GM21786 (cell line): Measurements from ENCODE around the gene ACTN1.

Experiments
- ATAC-seq: cut with Tn5 transposase; IDR thresholded peaks from one replicate; pipeline ENCODE4 v1.9.1; 2021; ENCODE audit not compliant: unreplicated experiment

ACTN1 gene

GRCh38 chr14:68840454-68840853 is 138.6 kb downstream of the ACTN1 start:
- ATAC-seq: no peak

- ATAC-seq: no peak
Observed at GRCh38 chr14:68836082-68836481, 143.0 kb downstream of the ACTN1 start.

- ATAC-seq: no peak
Observed at GRCh38 chr14:68834816-68835215, 144.3 kb downstream of the ACTN1 start.

DNA sequence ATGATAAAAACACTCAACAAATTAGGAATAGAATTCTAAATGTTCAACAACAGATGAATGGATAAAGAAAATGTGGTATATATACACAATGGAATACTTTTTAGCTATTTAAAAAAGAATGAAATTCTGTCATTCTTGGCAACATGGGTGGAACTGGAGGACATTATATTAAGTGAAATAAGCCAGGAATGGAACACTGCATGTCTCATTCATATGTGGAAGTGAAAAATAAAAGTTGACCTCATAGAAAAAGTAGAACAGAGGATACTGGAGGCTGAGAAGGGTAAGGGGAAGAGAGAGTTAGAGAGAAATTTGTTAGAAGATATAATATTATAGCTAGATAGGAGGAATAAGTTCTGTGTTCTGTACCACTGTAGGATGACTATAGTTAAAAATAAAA is 150.4 kb downstream of the ACTN1 start:
- no peak for ATAC-seq

GRCh38 chr14:68825729-68826128 is 153.4 kb downstream of the ACTN1 start:
- no peak for ATAC-seq

DNA sequence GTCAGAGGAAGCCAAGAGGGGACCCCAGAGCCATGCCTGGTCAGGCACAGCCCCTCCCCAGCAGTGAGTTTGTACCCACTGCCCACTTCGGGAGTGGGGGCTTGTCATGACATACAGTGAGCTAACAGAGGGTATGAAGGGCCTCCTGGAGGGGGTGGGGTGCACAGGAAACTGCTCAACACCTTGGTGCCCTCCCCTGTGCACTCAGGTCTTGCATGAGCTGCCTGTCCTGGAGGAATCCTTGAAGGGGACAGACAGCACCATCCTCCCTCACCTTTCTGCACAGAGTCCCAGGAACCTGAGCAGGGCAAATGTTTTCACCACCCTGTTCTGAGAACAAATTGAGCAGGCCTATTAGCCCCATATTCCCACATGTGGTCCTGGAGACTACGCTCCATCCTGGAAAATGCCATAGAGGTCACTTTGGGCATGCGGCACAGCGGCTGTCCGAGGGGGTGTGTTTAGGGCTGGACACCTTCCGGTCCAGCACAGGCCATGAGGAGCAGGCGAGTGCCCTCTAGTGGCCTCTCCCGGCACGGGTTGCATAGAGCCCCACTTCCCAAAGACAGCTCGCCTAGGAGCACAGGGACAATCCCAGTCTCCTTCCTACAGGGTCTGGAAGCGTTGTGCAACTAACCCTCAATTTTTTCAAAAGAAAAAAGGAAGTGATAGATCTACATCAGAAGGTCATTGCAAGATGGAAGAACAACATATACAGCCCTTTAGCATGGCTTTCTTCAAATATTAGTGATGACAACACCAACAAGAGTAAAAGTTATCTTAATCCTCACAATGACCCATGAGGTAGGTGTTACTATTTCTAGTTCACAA is 154.4 kb downstream of the ACTN1 start:
- ATAC-seq: no peak

DNA sequence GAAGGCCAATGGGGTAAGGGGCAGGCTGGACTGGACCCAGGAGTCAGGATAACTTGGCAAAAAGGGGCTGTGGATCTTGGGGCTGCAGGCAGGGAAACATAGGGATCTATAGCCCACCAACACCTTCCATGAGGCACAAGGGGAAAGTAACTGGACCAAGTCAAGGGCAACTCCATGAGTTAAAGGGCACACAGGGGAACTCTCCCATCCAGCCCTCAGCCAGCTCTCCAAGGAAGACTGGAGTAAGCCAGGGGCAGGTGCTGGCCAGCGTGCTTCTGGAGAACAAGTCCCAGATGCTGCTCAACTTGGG is 154.9 kb downstream of the ACTN1 start:
- ATAC-seq: no peak
